H54 (cell line): ENCODE results near the gene STEAP1B.

Experiments
- DNase-seq: peaks from one replicate; pipeline ENCODE4 v3.0.0; 2011; ENCODE audit warnings: low spot score, mixed read lengths; ENCODE audit not compliant: insufficient read length
- FAIRE-seq: peaks from 3 replicates; lab custom pipeline; 2011; peaks lifted over from hg19 to GRCh38; lab: Jason Lieb, UNC
- POLR2A ChIP-seq: IDR thresholded peaks from 2 replicates; pipeline ENCODE4 v1.6.1; 2011; ENCODE audit warnings: low read depth, mild to moderate bottlenecking, low read length

Gene STEAP1B

GRCh38 chr7:22375359-22376048 lies 124.5 kb downstream of the STEAP1B start:
- no peak for TF ChIP-seq POLR2A
- no peak for DNase-seq
- FAIRE-seq, result no peak

- no peak for TF ChIP-seq POLR2A
- FAIRE-seq, result no peak
Measured at GRCh38 chr7:22373911-22374310, 126.1 kb downstream of the STEAP1B start.

GRCh38 chr7:22373388-22373787 lies 126.6 kb downstream of the STEAP1B start:
- FAIRE-seq, result no peak
- DNase-seq, result no peak
- TF ChIP-seq POLR2A, result no peak

More at GRCh38 chr7:22373911-22374310, 126.1 kb downstream of the STEAP1B start:
- DNase-seq, result no peak

- FAIRE-seq (no peak), DNase-seq (no peak)
- TF ChIP-seq POLR2A, result no peak
Measured at GRCh38 chr7:22372863-22373262, 127.1 kb downstream of the STEAP1B start.

DNA sequence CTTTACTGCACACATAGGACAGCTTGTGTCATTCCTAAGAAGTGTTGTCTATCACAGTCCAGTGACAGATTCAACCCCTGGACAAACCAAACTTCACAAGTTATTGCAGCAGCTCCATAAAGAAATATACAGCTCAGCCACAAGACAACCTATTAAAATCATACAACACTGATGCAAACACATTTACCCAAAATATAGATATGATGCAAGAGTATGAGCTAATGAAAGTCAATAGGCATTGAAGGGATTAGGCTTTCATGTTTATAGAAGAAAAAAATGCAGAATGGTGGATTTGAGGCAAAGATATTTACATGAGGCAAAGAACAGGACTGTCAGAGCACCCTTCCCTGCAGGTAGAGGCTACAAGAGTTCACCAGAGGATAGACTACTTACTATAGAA lies 128.1 kb downstream of the STEAP1B start:
- FAIRE-seq (no peak), DNase-seq (no peak)
- TF ChIP-seq POLR2A, result no peak
